GM12878 (cell line): ENCODE measurements around the gene MYO7B. TPM values are rescaled to one million over a fixed set of nuclear protein-coding genes. Genes with fewer than 3 reads are reported as not detected.

ENCODE experiments used
- ATAC-seq: fragments of 200-7000 bp; cut with Tn5 transposase; 3 replicates; pipeline ENCODE4 v1.9.1; 2020; ENCODE audit warnings: mild to moderate bottlenecking, moderate library complexity
- BruUV-seq: library from RNA; stranded (reverse); fragments of 400-500 nt; replicated peaks from 2 replicates; lab custom pipeline; 2021; lab: Mats Ljungman, UMichigan
- CTCF ChIA-PET: fragments of 300-600 bp; sonication (Branson Sonifier 250); formaldehyde crosslinking; extraction: SDS; loops from one replicate; lab custom pipeline; 2021; ENCODE audit warnings: inconsistent platforms; lab: Yijun Ruan, JAX
- POLR2A ChIA-PET: fragments of 350-600 bp; formaldehyde crosslinking; extraction: SDS; loops from one replicate; lab custom pipeline; 2021; ENCODE audit warnings: inconsistent platforms; lab: Charles Lee
- RAD21 ChIA-PET: fragments of 300-600 bp; sonication (Branson Sonifier 250); formaldehyde crosslinking; loops from one replicate; lab custom pipeline; 2023; ENCODE audit warnings: antibody characterized with exemption; ENCODE audit not compliant: unreplicated experiment; lab: Charles Lee
- SMC1A ChIA-PET: fragments of 300-600 bp; sonication (Branson Sonifier 250); formaldehyde crosslinking; loops from one replicate; lab custom pipeline; 2023; ENCODE audit not compliant: unreplicated experiment, uncharacterized antibody; lab: Charles Lee
- DNase-seq: peaks from one replicate; pipeline ENCODE4 v3.0.0-alpha.2; 2011; ENCODE audit warnings: low read depth, low spot score
- FAIRE-seq: peaks from 3 replicates; lab custom pipeline; 2011; peaks lifted over from hg19 to GRCh38; lab: Jason Lieb, UNC
- H2AFZ ChIP-seq: 2 replicates; pipeline ENCODE4 v1.6.0; 2011; ENCODE audit warnings: low read depth, low read length, control low read depth; ENCODE audit not compliant: control insufficient read depth
- H3K27ac ChIP-seq: 2 replicates; pipeline ENCODE4 v1.5.1; 2011; ENCODE audit warnings: control low read depth; ENCODE audit not compliant: control insufficient read depth, insufficient read depth
- H3K27me3 ChIP-seq, 2 experiments: replicated peaks in 1 of 2; 2 replicates each; pipeline versions ENCODE4 v1.6.0 to v1.6.1; 2011; ENCODE audit warnings: low read length in 1 of 2; ENCODE audit not compliant: control insufficient read depth in 2 of 2, insufficient read depth in 2 of 2
- H3K36me3 ChIP-seq, 2 experiments: 2 replicates each; pipeline ENCODE4 v1.5.1; 2011; ENCODE audit warnings: low read length in 1 of 2; ENCODE audit not compliant: control insufficient read depth in 2 of 2, insufficient read depth in 2 of 2
- H3K4me1 ChIP-seq: 2 replicates; pipeline ENCODE4 v1.6.1; 2011; ENCODE audit warnings: mild to moderate bottlenecking, low read length, moderate library complexity, mixed read lengths; ENCODE audit not compliant: control insufficient read depth, insufficient read depth
- H3K4me2 ChIP-seq: 2 replicates; pipeline ENCODE4 v1.6.0; 2011; ENCODE audit warnings: control low read depth; ENCODE audit not compliant: control insufficient read depth, insufficient read depth
- H3K4me3 ChIP-seq: fragments of 200-600 bp; sonication (generic); 2 replicates; pipeline ENCODE4 v1.5.1; 2016
- H3K79me2 ChIP-seq: 2 replicates; pipeline ENCODE4 v1.6.0; 2011; ENCODE audit warnings: low read length; ENCODE audit not compliant: control insufficient read depth, insufficient read depth
- H3K9ac ChIP-seq: 2 replicates; pipeline ENCODE4 v1.8.0; 2011; ENCODE audit warnings: low read length, control low read depth, mixed read lengths; ENCODE audit not compliant: control insufficient read depth, insufficient read depth
- H3K9me3 ChIP-seq: replicated peaks from 3 replicates; pipeline ENCODE4 v1.5.1; 2011; ENCODE audit warnings: mild to moderate bottlenecking, low read length; ENCODE audit not compliant: control insufficient read depth, insufficient read depth
- H4K20me1 ChIP-seq: 2 replicates; pipeline ENCODE4 v1.6.0; 2011; ENCODE audit not compliant: control insufficient read depth, insufficient read depth
- IRF5 ChIP-seq: fragments of 450-650 bp; IDR thresholded peaks from 2 replicates; pipeline ENCODE4 v1.6.1; 2017; ENCODE audit warnings: borderline replicate concordance
- JUNB ChIP-seq: IDR thresholded peaks from 2 replicates; pipeline ENCODE4 v1.6.1; 2016; ENCODE audit warnings: antibody characterized with exemption, mild to moderate bottlenecking
- PAX8 ChIP-seq: fragments of 450-650 bp; IDR thresholded peaks from 2 replicates; pipeline ENCODE4 v1.6.1; 2017; ENCODE audit warnings: mild to moderate bottlenecking, moderate library complexity
- RCOR1 ChIP-seq: conservative IDR thresholded peaks from 2 replicates; pipeline ENCODE4 v1.6.1; 2012; ENCODE audit warnings: low read depth, low read length, improper control_type of control experiment
- SIX5 ChIP-seq: IDR thresholded peaks from 2 replicates; pipeline ENCODE4 v1.6.1; 2011; ENCODE audit warnings: mild to moderate bottlenecking, low read depth, low read length, moderate library complexity; ENCODE audit not compliant: severe bottlenecking
- SP1 ChIP-seq: IDR thresholded peaks from one replicate; pipeline ENCODE4 v1.6.1; 2011; ENCODE audit warnings: low read depth, low read length
- SREBF2 ChIP-seq: IDR thresholded peaks from 2 replicates; pipeline ENCODE4 v1.6.1; 2012; ENCODE audit warnings: mild to moderate bottlenecking, low read length
- WGBS: methylation state at CpG from one replicate; pipeline ENCODE4 v1.1.6; 2016; ENCODE audit warnings: low lambda C conversion rate; ENCODE audit not compliant: insufficient replicate concordance, insufficient coverage; ENCODE audit errors: missing lambda C conversion rate; 5-methylcytosine and 5-hydroxymethylcytosine counted together
- in situ Hi-C: fragments of 300-500 bp; cut with MboI; formaldehyde crosslinking; loops from 9 replicates; pipeline ENCODE4 v1.14.3; 2018; ENCODE audit warnings: mixed read lengths
- intact Hi-C: fragments of 100-400 bp; cut with micrococcal nuclease; formaldehyde crosslinking; loops from one replicate; pipeline ENCODE4 v1.14.2; 2022; ENCODE audit not compliant: unreplicated experiment
- polyA plus RNA-seq, 11 experiments: library from polyadenylated mRNA; depleted of rRNA in 4 of 11; unstranded in 6 of 11; stranded (reverse) in 5 of 11; fragments of >200 nt; fragmentation: Nextera tagmentation in 4 of 11; fragmentation: Illumina TruSeq in 1 of 11; extraction: Ambion mirVana in 4 of 11; extraction: Trizol in 1 of 11; gene quantifications; 1 replicate in 1 of 11; 2 replicates in 10 of 11; pipeline versions ENCODE4 v1.2.1 to v1.2.3, GENCODE V29; 2011 to 2016; ENCODE audit warnings: inconsistent platforms in 2 of 11, missing spikeins in 2 of 11, low read depth in 1 of 11
- total RNA-seq, 4 experiments: library from RNA; depleted of rRNA in 3 of 4; stranded (reverse); fragments of >200 nt in 3 of 4; fragmentation: Illumina TruSeq in 1 of 4; extraction: Trizol in 1 of 4; gene quantifications; 2 replicates each; pipeline versions ENCODE4 v1.2.1 to v1.2.3, GENCODE V29; 2013 to 2021
- TF ChIP-seq, protein P1 (sequence below): fragments of 450-650 bp; IDR thresholded peaks from 2 replicates; pipeline ENCODE4 v1.6.1; 2016; ENCODE audit warnings: mild to moderate bottlenecking
- TF ChIP-seq, protein P2 (sequence below): IDR thresholded peaks from 2 replicates; pipeline ENCODE4 v1.6.1; 2011; ENCODE audit warnings: borderline replicate concordance, low read depth, mild to moderate bottlenecking, moderate library complexity, low read length; ENCODE audit not compliant: insufficient read depth, poor library complexity, severe bottlenecking

The MYO7B gene
- total and polyA plus RNA-seq, 10 of the 15 experiments (the other 5 are each of a cell fraction or from before 2014, with no cell fraction given): 0.08 to 4.8 (median 1.2) TPM

GRCh38 chr2:127661072-127661649 is 125.7 kb downstream of the MYO7B start:
- no peak overlapping the region for H3K4me3 ChIP-seq
- SMC1A ChIA-PET: no interaction called here
- TF ChIP-seq SIX5 (no peak), SREBF2 (no peak), SP1 (no peak)
- TF ChIP-seq, protein P1, sequence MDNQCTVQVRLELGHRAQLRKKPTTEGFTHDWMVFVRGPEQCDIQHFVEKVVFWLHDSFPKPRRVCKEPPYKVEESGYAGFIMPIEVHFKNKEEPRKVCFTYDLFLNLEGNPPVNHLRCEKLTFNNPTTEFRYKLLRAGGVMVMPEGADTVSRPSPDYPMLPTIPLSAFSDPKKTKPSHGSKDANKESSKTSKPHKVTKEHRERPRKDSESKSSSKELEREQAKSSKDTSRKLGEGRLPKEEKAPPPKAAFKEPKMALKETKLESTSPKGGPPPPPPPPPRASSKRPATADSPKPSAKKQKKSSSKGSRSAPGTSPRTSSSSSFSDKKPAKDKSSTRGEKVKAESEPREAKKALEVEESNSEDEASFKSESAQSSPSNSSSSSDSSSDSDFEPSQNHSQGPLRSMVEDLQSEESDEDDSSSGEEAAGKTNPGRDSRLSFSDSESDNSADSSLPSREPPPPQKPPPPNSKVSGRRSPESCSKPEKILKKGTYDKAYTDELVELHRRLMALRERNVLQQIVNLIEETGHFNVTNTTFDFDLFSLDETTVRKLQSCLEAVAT: no peak
- TF ChIP-seq, all 136 proteins: peak for 0
- 68% methylated on average over 14 of the region's 14 CpGs for WGBS
- Histone ChIP-seq H3K36me3 (no peaks in the 10 kb centered on the region), H3K9me3 (no peaks in the 10 kb centered on the region), H3K4me1 (no peaks in the 10 kb centered on the region), H4K20me1 (no peaks in the 10 kb centered on the region), H3K9ac (no peak overlapping the region), H3K27ac (no peak overlapping the region), H3K4me2 (no peak overlapping the region), H2AFZ (no peak overlapping the region), H3K27me3 (peaks cover 7 to 8% of the 10 kb centered on the region in 2 experiments), H3K79me2 (no peaks in the 10 kb centered on the region)
- intact Hi-C loops: no loop called here
- ChIA-PET CTCF (no interaction called here), RAD21 (no interaction called here), POLR2A (no interaction called here)
- in situ Hi-C loops: no loop called here
- ATAC-seq (no peak), FAIRE-seq (no peak), DNase-seq (no peak)
- BruUV-seq: no TSS peak

GRCh38 chr2:127661949-127662510 is 126.5 kb downstream of the MYO7B start:
- ChIA-PET RAD21 (no interaction called here), POLR2A (no interaction called here), SMC1A (interaction anchor here (0.9 kb wide), 1 partner anchor 106 kb away, joined by 3 read pairs; no protein-coding TSS in a partner anchor), CTCF (no interaction called here)
- H3K4me3 ChIP-seq: no peak overlapping the region
- H3K27ac ChIP-seq: no peak overlapping the region
- no peaks in the 10 kb centered on the region for H3K79me2 ChIP-seq
- no peak overlapping the region for H3K4me2 ChIP-seq
- no peaks in the 10 kb centered on the region for H3K9me3 ChIP-seq
- H3K36me3 ChIP-seq: no peaks in the 10 kb centered on the region
- DNase-seq (no peak), ATAC-seq (no peak), FAIRE-seq (no peak)
- TF ChIP-seq, protein P2, sequence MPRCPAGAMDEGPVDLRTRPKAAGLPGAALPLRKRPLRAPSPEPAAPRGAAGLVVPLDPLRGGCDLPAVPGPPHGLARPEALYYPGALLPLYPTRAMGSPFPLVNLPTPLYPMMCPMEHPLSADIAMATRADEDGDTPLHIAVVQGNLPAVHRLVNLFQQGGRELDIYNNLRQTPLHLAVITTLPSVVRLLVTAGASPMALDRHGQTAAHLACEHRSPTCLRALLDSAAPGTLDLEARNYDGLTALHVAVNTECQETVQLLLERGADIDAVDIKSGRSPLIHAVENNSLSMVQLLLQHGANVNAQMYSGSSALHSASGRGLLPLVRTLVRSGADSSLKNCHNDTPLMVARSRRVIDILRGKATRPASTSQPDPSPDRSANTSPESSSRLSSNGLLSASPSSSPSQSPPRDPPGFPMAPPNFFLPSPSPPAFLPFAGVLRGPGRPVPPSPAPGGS: peak; percentile 32
- TF ChIP-seq PAX8: no peak
- no peak for TF ChIP-seq IRF5
- no peak for TF ChIP-seq JUNB
- no peak for TF ChIP-seq RCOR1
- 3% methylated on average over 9 of the region's 9 CpGs for WGBS
- H3K9ac ChIP-seq: no peak overlapping the region
- intact Hi-C loops (no loop called here), in situ Hi-C loops (no loop called here)
- H2AFZ ChIP-seq: no peak overlapping the region
- H3K4me1 ChIP-seq: no peaks in the 10 kb centered on the region
- no peaks in the 10 kb centered on the region for H4K20me1 ChIP-seq
- BruUV-seq: no TSS peak
- peaks cover 7 to 8% of the 10 kb centered on the region in 2 experiments for H3K27me3 ChIP-seq
